A549 (cell line): ENCODE results near the gene SPRYD7. TPM values are rescaled to one million over a fixed set of nuclear protein-coding genes. Genes with fewer than 3 reads are reported as not detected.

Experiments used
- ATAC-seq, 2 experiments: fragments of 200-7000 bp in 1 of 2; fragments of >200 bp in 1 of 2; cut with Nextera tagmentation in 1 of 2; cut with Tn5 transposase in 1 of 2; 3 replicates each; pipeline versions ENCODE4 v1.8.0 to v1.9.1; 2018 to 2020; ENCODE audit warnings: mild to moderate bottlenecking in 1 of 2, moderate library complexity in 1 of 2
- CTCF ChIA-PET: fragments of 300-600 bp; sonication (Branson Sonifier 250); formaldehyde crosslinking; extraction: SDS; loops from one replicate; lab custom pipeline; 2021; ENCODE audit warnings: antibody characterized with exemption, inconsistent platforms; lab: Yijun Ruan, JAX
- POLR2A ChIA-PET: fragments of 350-600 bp; formaldehyde crosslinking; extraction: SDS; loops from one replicate; lab custom pipeline; 2021; ENCODE audit warnings: antibody characterized with exemption, inconsistent platforms; lab: Yijun Ruan, JAX
- DNase-seq, 2 experiments: peaks; one replicate each; pipeline versions ENCODE4 v3.0.0 to v3.0.0-alpha.2; 2011 to 2016; ENCODE audit warnings: low read depth in 1 of 2, low spot score in 1 of 2
- FAIRE-seq: peaks from 2 replicates; lab custom pipeline; 2011; peaks lifted over from hg19 to GRCh38; lab: Jason Lieb, UNC
- H3K27ac ChIP-seq, 2 experiments: fragments of >200 bp; sonication (Bioruptor Twin); formaldehyde crosslinking; 3 replicates each; pipeline ENCODE4 v1.5.1; 2016 to 2017
- H3K4me1 ChIP-seq: fragments of >200 bp; sonication (Bioruptor Twin); formaldehyde crosslinking; 3 replicates; pipeline ENCODE4 v1.6.1; 2016
- H3K4me2 ChIP-seq: fragments of >200 bp; sonication (Bioruptor Twin); formaldehyde crosslinking; 3 replicates; pipeline ENCODE4 v1.6.1; 2016
- H3K4me3 ChIP-seq: fragments of >200 bp; sonication (Bioruptor Twin); formaldehyde crosslinking; 3 replicates; pipeline ENCODE4 v1.5.1; 2016
- H3K9me3 ChIP-seq: fragments of >200 bp; sonication (Bioruptor Twin); formaldehyde crosslinking; 3 replicates; pipeline ENCODE4 v1.6.1; 2016
- CBX2 ChIP-seq: fragments of 200-600 bp; sonication (generic); IDR thresholded peaks from 2 replicates; pipeline ENCODE4 v1.6.1; 2016; ENCODE audit warnings: low read depth, mild to moderate bottlenecking, borderline replicate concordance
- CEBPB ChIP-seq, 2 experiments: fragments of >200 bp in 1 of 2; sonication (Bioruptor Twin) in 1 of 2; formaldehyde crosslinking in 1 of 2; IDR thresholded peaks; 2 replicates each; pipeline ENCODE4 v1.6.1; 2012 to 2016
- CHD4 ChIP-seq: fragments of 200-600 bp; sonication (generic); IDR thresholded peaks from 2 replicates; pipeline ENCODE4 v1.6.1; 2016; ENCODE audit warnings: antibody characterized with exemption, mild to moderate bottlenecking, borderline replicate concordance
- CTCF ChIP-seq: fragments of >200 bp; sonication (Bioruptor Twin); formaldehyde crosslinking; IDR thresholded peaks from 3 replicates; pipeline ENCODE4 v1.5.1; 2016
- E2F6 ChIP-seq: IDR thresholded peaks from 2 replicates; pipeline ENCODE4 v1.6.1; 2012; ENCODE audit warnings: low read depth, borderline replicate concordance
- FOXS1 ChIP-seq: fragments of 250-450 bp; sonication (Bioruptor Pico); IDR thresholded peaks from 2 replicates; pipeline ENCODE4 v1.5.0; 2020; ENCODE audit warnings: mild to moderate bottlenecking, moderate library complexity
- HDAC2 ChIP-seq: fragments of 200-600 bp; sonication (generic); IDR thresholded peaks from 2 replicates; pipeline ENCODE4 v1.6.1; 2016
- HES2 ChIP-seq: fragments of >200 bp; sonication (Bioruptor Twin); formaldehyde crosslinking; IDR thresholded peaks from 2 replicates; pipeline ENCODE4 v1.6.1; 2016
- JUNB ChIP-seq: fragments of >200 bp; sonication (Bioruptor Twin); formaldehyde crosslinking; IDR thresholded peaks from 2 replicates; pipeline ENCODE4 v1.6.1; 2016
- KDM1A ChIP-seq: fragments of 200-600 bp; sonication (generic); IDR thresholded peaks from 2 replicates; pipeline ENCODE4 v1.6.1; 2016; ENCODE audit warnings: low read depth, mild to moderate bottlenecking
- KDM5A ChIP-seq: fragments of 200-600 bp; sonication (generic); IDR thresholded peaks from 2 replicates; pipeline ENCODE4 v1.6.1; 2016; ENCODE audit warnings: antibody characterized with exemption, mild to moderate bottlenecking
- MAX ChIP-seq: IDR thresholded peaks from 2 replicates; pipeline ENCODE4 v1.6.1; 2012
- RAD21 ChIP-seq, 2 experiments: fragments of >200 bp in 1 of 2; sonication (Bioruptor Twin) in 1 of 2; formaldehyde crosslinking in 1 of 2; IDR thresholded peaks in 1 of 2; conservative IDR thresholded peaks in 1 of 2; 2 replicates in 1 of 2; 3 replicates in 1 of 2; pipeline ENCODE4 v1.6.1; 2012 to 2018; ENCODE audit warnings: inconsistent platforms in 1 of 2
- SREBF2 ChIP-seq: fragments of 450-650 bp; IDR thresholded peaks from 2 replicates; pipeline ENCODE4 v1.6.1; 2014; ENCODE audit warnings: mild to moderate bottlenecking, moderate library complexity
- ZC3H11A ChIP-seq: fragments of 450-650 bp; IDR thresholded peaks from 2 replicates; pipeline ENCODE4 v1.6.1; 2014; ENCODE audit warnings: antibody characterized with exemption, mild to moderate bottlenecking
- ZFP36 ChIP-seq: fragments of 450-650 bp; IDR thresholded peaks from 2 replicates; pipeline ENCODE4 v1.6.1; 2014; ENCODE audit warnings: borderline replicate concordance; ENCODE audit not compliant: partially characterized antibody
- ZNF302 ChIP-seq: fragments of 250-450 bp; sonication (Bioruptor Pico); IDR thresholded peaks from 2 replicates; pipeline ENCODE4 v1.9.0; 2021; ENCODE audit warnings: inconsistent platforms, mild to moderate bottlenecking, moderate library complexity
- WGBS: methylation state at CpG from one replicate; pipeline ENCODE4 v1.1.6; 2017; ENCODE audit errors: missing lambda C conversion rate; 5-methylcytosine and 5-hydroxymethylcytosine counted together
- polyA plus RNA-seq, 4 experiments: library from polyadenylated mRNA; depleted of rRNA in 3 of 4; stranded (reverse); fragments of >200 nt; fragmentation: RNase III in 1 of 4; extraction: RNeasy Plus Mini Kit Qiagen cat#74134 plus additional on column Dnase treatment in 1 of 4; gene quantifications; 2 replicates in 3 of 4; 3 replicates in 1 of 4; pipeline ENCODE4 v1.2.3, GENCODE V29; 2011 to 2017

The SPRYD7 gene
- polyA plus RNA-seq, 2 of the 4 experiments (the other 2 are of a cell fraction), result 11.6 to 13.6 TPM

- H3K27ac ChIP-seq, result no peak overlapping the region
- TF ChIP-seq KDM5A (no peak), ZC3H11A (no peak), ZFP36 (peak; percentile 95), MAX (no peak)
- FAIRE-seq (no peak), DNase-seq (peak in 1 of 2 experiments; percentile 36), ATAC-seq (no peak)
- CTCF ChIA-PET, result no interaction called here
- peaks cover 27% of the 10 kb centered on the region; the same call in 2 of the 3 replicates for H3K9me3 ChIP-seq
- WGBS, result 75% methylated on average over 3 of the region's 3 CpGs
- no peak overlapping the region for H3K4me3 ChIP-seq
- POLR2A ChIA-PET, result no interaction called here
- no peak overlapping the region for H3K4me2 ChIP-seq
- H3K4me1 ChIP-seq, result no peaks in the 10 kb centered on the region
These were observed 58.4 kb downstream of the SPRYD7 start for GRCh38 chr13:49877629-49878218.

- H3K27ac ChIP-seq, result no peak overlapping the region
- DNase-seq, result no peak
- peaks cover 25% of the 10 kb centered on the region; the same call in 1 of the 3 replicates for H3K9me3 ChIP-seq
- WGBS, result 65% methylated on average over 3 of the region's 3 CpGs
- FAIRE-seq, result no peak
- ChIA-PET POLR2A (no interaction called here), CTCF (no interaction called here)
- H3K4me2 ChIP-seq, result no peak overlapping the region
- H3K4me1 ChIP-seq, result no peaks in the 10 kb centered on the region
- H3K4me3 ChIP-seq, result no peak overlapping the region
- no peak for TF ChIP-seq CHD4
- no peak for TF ChIP-seq SREBF2
- TF ChIP-seq E2F6, result no peak
- no peak for TF ChIP-seq KDM1A
- no peak for TF ChIP-seq ZFP36
- TF ChIP-seq CEBPB (IDR thresholded peaks at IDR 0.05), result no peak
- TF ChIP-seq HDAC2, result no peak
- no peak for TF ChIP-seq ZNF302
- TF ChIP-seq CBX2, result no peak
- TF ChIP-seq JUNB, result no peak
- no peak for TF ChIP-seq FOXS1
- ATAC-seq, result no peak
These were observed 61.7 kb downstream of the SPRYD7 start for GRCh38 chr13:49874430-49874829.

- peak in 1 of 2 experiments; percentile 55 for DNase-seq
- ATAC-seq, result peak in 1 of 2 experiments; percentile 82; a peak in 3 of 6 replicates
- Histone ChIP-seq H3K27ac (peak overlapping the region in 1 of 2 experiments; percentile 45; a peak in 2 of 6 replicates), H3K4me1 (no peaks in the 10 kb centered on the region), H3K9me3 (peaks cover 5% of the 10 kb centered on the region; the same call in 1 of the 3 replicates), H3K4me2 (no peak overlapping the region)
- POLR2A ChIA-PET, result no interaction called here
- 63% methylated on average over 3 of the region's 3 CpGs for WGBS
- CTCF ChIA-PET, result interaction anchor here (0.6 to 1.0 kb wide), 5 partner anchors 48 to 1215 kb away, joined by 3 to 4 read pairs (median 3); no protein-coding TSS in a partner anchor
- TF ChIP-seq CTCF (0 out of 3 replicates have a peak, but pooled peaks have one; percentile 10), RAD21 (conservative IDR thresholded peaks at IDR 0.05 in 1 of 2, IDR thresholded peaks at IDR 0.05 in 1 of 2) (peak in 1 of 2 experiments; percentile 50; a peak in 2 of 5 replicates), HES2 (no peak)
- TF ChIP-seq, all 56 proteins: peak for 2
- H3K4me3 ChIP-seq, result no peak overlapping the region
- no peak for FAIRE-seq
These were observed 66.6 kb downstream of the SPRYD7 start for GRCh38 chr13:49869519-49869918.
